WTC11 (cell line): ENCODE results near the gene LUM.

Experiments
- CTCF ChIP-seq: fragments of 200-600 bp; IDR thresholded peaks from 2 replicates; pipeline ENCODE4 v1.8.0; 2022; ENCODE audit warnings: antibody characterized with exemption
- HMGXB4 ChIP-seq: sonication (generic); formaldehyde crosslinking; IDR thresholded peaks from 2 replicates; pipeline ENCODE4 v1.8.1; 2023; ENCODE audit warnings: mild to moderate bottlenecking, moderate library complexity, missing genetic modification reagents
- TEAD4 ChIP-seq: sonication (generic); formaldehyde crosslinking; IDR thresholded peaks from 2 replicates; pipeline ENCODE4 v1.8.0; 2022; ENCODE audit warnings: mild to moderate bottlenecking, missing genetic modification reagents
- TF ChIP-seq, protein P1 (sequence below): sonication (generic); formaldehyde crosslinking; IDR thresholded peaks from 2 replicates; pipeline ENCODE4 v1.8.1; 2022; ENCODE audit warnings: low read depth, missing genetic modification reagents, borderline replicate concordance

DNA sequence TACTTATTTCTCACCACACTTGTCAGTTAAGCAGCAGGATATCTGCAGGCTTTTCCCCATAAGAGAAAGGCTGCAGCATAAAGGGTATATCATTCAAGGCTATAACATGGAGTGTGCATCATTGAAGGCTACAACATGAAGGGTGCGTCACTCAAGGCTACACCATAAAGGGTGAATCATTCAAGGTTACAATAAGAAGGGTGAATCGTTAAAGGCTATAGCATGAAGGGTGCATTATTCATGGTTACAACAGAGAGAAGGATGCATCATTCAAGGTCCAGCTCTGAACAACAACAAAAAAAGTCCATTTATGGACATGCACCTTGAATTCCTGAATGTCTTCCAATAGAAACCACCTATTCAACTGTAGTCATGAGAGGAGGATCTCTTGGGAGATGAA lies 32.8 kb upstream of the LUM start:
- no peak for TF ChIP-seq HMGXB4 (CRISPR knock-in tag)
- TF ChIP-seq, protein P1, sequence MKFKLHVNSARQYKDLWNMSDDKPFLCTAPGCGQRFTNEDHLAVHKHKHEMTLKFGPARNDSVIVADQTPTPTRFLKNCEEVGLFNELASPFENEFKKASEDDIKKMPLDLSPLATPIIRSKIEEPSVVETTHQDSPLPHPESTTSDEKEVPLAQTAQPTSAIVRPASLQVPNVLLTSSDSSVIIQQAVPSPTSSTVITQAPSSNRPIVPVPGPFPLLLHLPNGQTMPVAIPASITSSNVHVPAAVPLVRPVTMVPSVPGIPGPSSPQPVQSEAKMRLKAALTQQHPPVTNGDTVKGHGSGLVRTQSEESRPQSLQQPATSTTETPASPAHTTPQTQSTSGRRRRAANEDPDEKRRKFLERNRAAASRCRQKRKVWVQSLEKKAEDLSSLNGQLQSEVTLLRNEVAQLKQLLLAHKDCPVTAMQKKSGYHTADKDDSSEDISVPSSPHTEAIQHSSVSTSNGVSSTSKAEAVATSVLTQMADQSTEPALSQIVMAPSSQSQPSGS (CRISPR knock-in tag) = no peak
- TF ChIP-seq CTCF = no peak
- TF ChIP-seq TEAD4 = no peak
